ENCODE results near the gene GEN1.

The GEN1 gene

GRCh38 chr2:17753803-17754663, at the start of gene GEN1, which contains the start of gene SMC6:
Gene GEN1 (plus strand): TSS chr2:17754138. CDS start chr2:17759944, 5,806 bp downstream.
Gene SMC6 (minus strand): TSS chr2:17753810. CDS start chr2:17745946, 7,864 bp downstream.
- peaks cover 11% of the 10 kb centered on the region for H3K4me1 ChIP-seq (ENCODE audit: insufficient read depth, low read length)
- peak within 1 kb of the TSS; percentile 96 for H3K9ac ChIP-seq (ENCODE audit: low read depth, low read length)
- no peaks in the 10 kb centered on the region for H3K9me3 ChIP-seq (ENCODE audit: control insufficient read depth, insufficient read depth, low read length)
- H3K36me3 ChIP-seq (ENCODE audit: insufficient read depth, low read length), result no peaks in the 10 kb centered on the region

GRCh38 chr2:17706845-17707244, 47.1 kb upstream of the GEN1 start:
- H3K4me1 ChIP-seq (ENCODE audit: insufficient read depth, low read length), result no peaks in the 10 kb centered on the region
- H3K9me3 ChIP-seq (ENCODE audit: control insufficient read depth, insufficient read depth, low read length), result no peaks in the 10 kb centered on the region
- peaks cover 11% of the 10 kb centered on the region; the same call in 1 of the 2 replicates for H3K36me3 ChIP-seq (ENCODE audit: insufficient read depth, low read length)
- no peak overlapping the region for H3K9ac ChIP-seq (ENCODE audit: low read depth, low read length)

- H3K4me1 ChIP-seq (ENCODE audit: insufficient read depth, low read length), result no peaks in the 10 kb centered on the region
- H3K36me3 ChIP-seq (ENCODE audit: insufficient read depth, low read length), result peaks cover 11% of the 10 kb centered on the region; the same call in 1 of the 2 replicates
- H3K9ac ChIP-seq (ENCODE audit: low read depth, low read length), result no peak overlapping the region
- H3K9me3 ChIP-seq (ENCODE audit: control insufficient read depth, insufficient read depth, low read length), result no peaks in the 10 kb centered on the region
Observed at GRCh38 chr2:17708501-17708900, 45.4 kb upstream of the GEN1 start.

DNA sequence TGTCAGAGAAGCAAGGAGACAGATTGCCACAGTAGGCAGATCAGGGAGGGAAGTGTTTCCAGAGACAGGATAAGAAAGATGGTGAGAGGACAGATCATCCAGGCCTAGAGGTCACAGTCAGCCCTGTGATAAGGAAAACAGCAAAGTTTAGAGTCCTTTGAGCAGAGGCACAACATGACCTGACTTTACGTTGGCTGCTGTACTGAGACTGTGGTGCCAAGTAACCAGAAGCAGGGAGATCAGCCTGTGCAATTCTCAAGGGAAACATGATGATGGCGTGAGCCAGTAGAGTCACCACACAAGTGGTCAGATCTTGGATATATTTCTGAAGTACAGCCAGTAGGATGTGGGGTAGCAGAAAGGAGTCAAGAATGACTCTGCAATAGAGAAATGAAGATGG, 44.0 kb upstream of the GEN1 start:
- Histone ChIP-seq H3K4me1 (ENCODE audit: insufficient read depth, low read length) (no peaks in the 10 kb centered on the region), H3K9ac (ENCODE audit: low read depth, low read length) (no peak overlapping the region), H3K36me3 (ENCODE audit: insufficient read depth, low read length) (peaks cover 11% of the 10 kb centered on the region), H3K9me3 (ENCODE audit: control insufficient read depth, insufficient read depth, low read length) (no peaks in the 10 kb centered on the region)

DNA sequence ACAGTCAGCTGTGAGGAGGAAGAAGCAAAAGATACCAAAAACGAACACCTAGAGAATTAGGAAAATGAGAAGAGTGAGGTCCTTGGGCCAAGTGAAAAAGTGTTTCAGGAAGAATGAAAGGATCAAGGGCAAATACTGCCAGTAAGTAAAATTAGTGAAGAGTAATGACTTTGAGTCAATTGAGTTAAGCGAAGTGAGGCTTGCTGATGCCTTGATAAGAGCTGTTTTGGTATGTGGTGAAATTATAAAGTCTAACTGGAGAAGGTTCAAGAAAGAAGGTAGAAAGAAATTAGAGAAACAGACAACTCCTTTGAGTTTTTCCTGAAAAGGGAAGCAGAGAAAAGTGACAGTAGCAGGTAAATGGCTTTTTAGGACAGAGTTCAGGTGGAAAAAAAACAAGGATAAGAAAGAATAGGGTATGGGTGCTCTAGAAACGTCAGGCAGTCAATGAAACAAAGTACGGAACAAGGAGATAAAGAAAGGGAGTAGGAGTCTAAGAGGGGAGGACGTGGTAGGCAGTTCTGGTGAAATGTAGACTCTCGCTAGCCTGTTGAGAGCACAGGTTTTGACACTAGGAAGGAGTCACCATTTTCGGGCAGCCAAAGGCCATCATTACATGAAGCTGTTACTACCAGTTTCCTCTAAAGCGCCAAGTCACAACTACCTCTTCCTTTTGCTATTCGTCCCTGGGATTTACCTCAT, 43.2 kb upstream of the GEN1 start:
- Histone ChIP-seq H3K9ac (ENCODE audit: low read depth, low read length) (no peak overlapping the region), H3K36me3 (ENCODE audit: insufficient read depth, low read length) (peaks cover 13% of the 10 kb centered on the region), H3K4me1 (ENCODE audit: insufficient read depth, low read length) (no peaks in the 10 kb centered on the region), H3K9me3 (ENCODE audit: control insufficient read depth, insufficient read depth, low read length) (no peaks in the 10 kb centered on the region)

GRCh38 chr2:17713291-17713690, 40.6 kb upstream of the GEN1 start:
- peaks cover 15% of the 10 kb centered on the region for H3K36me3 ChIP-seq (ENCODE audit: insufficient read depth, low read length)

DNA sequence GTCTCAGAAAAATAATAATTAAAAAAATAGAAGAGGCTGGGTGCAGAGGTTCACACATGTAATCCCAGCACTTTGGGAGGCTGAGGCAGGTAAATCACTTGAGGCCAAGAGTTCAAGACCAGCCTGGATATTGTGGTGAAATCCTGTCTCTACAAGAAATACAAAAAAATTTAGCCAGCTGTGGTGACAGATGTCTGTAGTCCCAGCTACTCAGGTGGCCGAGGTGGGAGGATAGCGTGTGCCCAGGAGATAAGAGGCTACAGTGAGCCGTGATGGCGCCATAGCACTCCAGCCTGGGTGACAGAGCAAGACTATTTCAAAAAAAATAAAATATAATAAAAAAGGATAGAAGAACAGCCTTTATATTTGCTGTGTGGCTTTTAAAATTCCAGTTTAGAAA, 36.3 kb upstream of the GEN1 start:
- Histone ChIP-seq H3K9me3 (ENCODE audit: control insufficient read depth, insufficient read depth, low read length) (no peaks in the 10 kb centered on the region), H3K9ac (ENCODE audit: low read depth, low read length) (no peak overlapping the region), H3K36me3 (ENCODE audit: insufficient read depth, low read length) (peaks cover 14% of the 10 kb centered on the region), H3K4me1 (ENCODE audit: insufficient read depth, low read length) (no peaks in the 10 kb centered on the region)

More at GRCh38 chr2:17713291-17713690, 40.6 kb upstream of the GEN1 start:
- no peak overlapping the region for H3K9ac ChIP-seq (ENCODE audit: low read depth, low read length)
- no peaks in the 10 kb centered on the region for H3K4me1 ChIP-seq (ENCODE audit: insufficient read depth, low read length)
- H3K9me3 ChIP-seq (ENCODE audit: control insufficient read depth, insufficient read depth, low read length), result no peaks in the 10 kb centered on the region

GRCh38 chr2:17718689-17719088, 35.2 kb upstream of the GEN1 start:
- Histone ChIP-seq H3K4me1 (ENCODE audit: insufficient read depth, low read length) (no peaks in the 10 kb centered on the region), H3K36me3 (ENCODE audit: insufficient read depth, low read length) (peaks cover 14% of the 10 kb centered on the region), H3K9ac (ENCODE audit: low read depth, low read length) (no peak overlapping the region), H3K9me3 (ENCODE audit: control insufficient read depth, insufficient read depth, low read length) (no peaks in the 10 kb centered on the region)

GRCh38 chr2:17719562-17720371, 34.2 kb upstream of the GEN1 start:
- Histone ChIP-seq H3K36me3 (ENCODE audit: insufficient read depth, low read length) (peaks cover 14% of the 10 kb centered on the region), H3K9ac (ENCODE audit: low read depth, low read length) (no peak overlapping the region), H3K9me3 (ENCODE audit: control insufficient read depth, insufficient read depth, low read length) (no peaks in the 10 kb centered on the region), H3K4me1 (ENCODE audit: insufficient read depth, low read length) (no peaks in the 10 kb centered on the region)

DNA sequence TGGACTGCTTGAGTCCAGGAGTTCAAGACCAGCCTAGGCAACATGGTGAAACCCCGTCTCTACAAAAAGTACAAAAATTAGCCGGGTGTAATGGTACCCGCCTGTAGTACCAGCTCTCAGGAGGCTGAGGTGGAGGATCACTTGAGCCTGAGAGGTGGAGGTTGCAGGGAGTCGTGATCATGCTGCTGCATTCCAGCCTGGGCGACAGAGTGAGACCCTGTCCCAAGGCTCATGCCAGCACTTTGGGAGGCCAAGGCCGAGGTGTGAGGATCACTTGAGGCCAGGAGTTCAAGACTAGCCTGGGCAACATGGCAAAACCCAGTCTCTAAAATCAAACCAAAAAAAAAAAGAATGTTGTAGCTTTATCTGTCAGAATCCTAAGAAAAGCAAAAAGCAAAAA, 25.7 kb upstream of the GEN1 start:
- Histone ChIP-seq H3K36me3 (ENCODE audit: insufficient read depth, low read length) (peaks cover 5% of the 10 kb centered on the region; the same call in 1 of the 2 replicates), H3K9me3 (ENCODE audit: control insufficient read depth, insufficient read depth, low read length) (no peaks in the 10 kb centered on the region), H3K9ac (ENCODE audit: low read depth, low read length) (no peak overlapping the region)

DNA sequence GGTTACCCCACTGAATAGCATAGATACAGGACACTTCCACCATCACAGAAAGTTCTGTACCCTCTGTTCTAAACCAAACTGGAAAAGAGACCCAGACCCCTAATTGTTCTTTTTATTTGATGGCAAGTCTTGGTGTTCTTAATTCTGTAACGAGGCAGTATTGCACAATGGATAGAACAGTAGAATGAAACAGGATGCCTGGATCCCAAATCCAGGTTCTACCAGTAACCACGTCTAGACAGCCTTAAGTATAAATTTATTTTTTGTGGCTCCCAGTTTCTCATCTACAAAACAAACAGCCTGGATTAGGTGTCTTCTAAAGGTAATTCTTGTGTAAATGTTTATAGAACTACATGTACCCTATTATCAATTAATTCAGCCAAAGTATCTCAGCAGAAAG, 24.1 kb upstream of the GEN1 start:
- peaks cover 7% of the 10 kb centered on the region; the same call in 1 of the 2 replicates for H3K4me1 ChIP-seq (ENCODE audit: insufficient read depth, low read length)
- H3K36me3 ChIP-seq (ENCODE audit: insufficient read depth, low read length), result peaks cover 5% of the 10 kb centered on the region; the same call in 1 of the 2 replicates
- H3K9me3 ChIP-seq (ENCODE audit: control insufficient read depth, insufficient read depth, low read length), result no peaks in the 10 kb centered on the region
- no peak overlapping the region for H3K9ac ChIP-seq (ENCODE audit: low read depth, low read length)

More for the DNA sequence above, 25.7 kb upstream of the GEN1 start:
- peaks cover 7% of the 10 kb centered on the region; the same call in 1 of the 2 replicates for H3K4me1 ChIP-seq (ENCODE audit: insufficient read depth, low read length)

- Histone ChIP-seq H3K9me3 (ENCODE audit: control insufficient read depth, insufficient read depth, low read length) (no peaks in the 10 kb centered on the region), H3K36me3 (ENCODE audit: insufficient read depth, low read length) (peaks cover 11% of the 10 kb centered on the region), H3K9ac (ENCODE audit: low read depth, low read length) (no peak overlapping the region), H3K4me1 (ENCODE audit: insufficient read depth, low read length) (peaks cover 7% of the 10 kb centered on the region; the same call in 1 of the 2 replicates)
Observed at GRCh38 chr2:17733599-17733998, 20.3 kb upstream of the GEN1 start.

- no peaks in the 10 kb centered on the region for H3K4me1 ChIP-seq (ENCODE audit: insufficient read depth, low read length)
- peaks cover 16% of the 10 kb centered on the region for H3K36me3 ChIP-seq (ENCODE audit: insufficient read depth, low read length)
Observed at GRCh38 chr2:17735864-17736263, 18.1 kb upstream of the GEN1 start.

DNA sequence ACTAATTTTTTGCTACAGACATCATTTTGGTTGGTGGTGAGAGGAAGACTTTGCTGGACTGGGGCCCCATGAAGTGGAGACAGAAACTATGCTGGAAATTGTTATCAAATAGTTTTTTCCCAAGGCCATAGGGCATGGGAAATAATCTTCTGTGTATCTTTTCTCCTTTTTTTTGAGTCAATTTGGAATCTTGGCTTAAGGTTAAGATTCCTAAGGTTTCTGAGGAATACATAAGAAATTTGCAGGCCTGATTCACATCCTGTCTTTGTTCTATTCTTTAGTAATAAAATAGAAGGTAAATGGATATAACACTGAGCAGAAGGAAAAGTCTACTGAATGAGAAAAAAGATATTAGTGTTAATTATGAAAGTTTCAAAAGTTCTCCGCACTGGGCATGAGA, 16.9 kb upstream of the GEN1 start:
- Histone ChIP-seq H3K9ac (ENCODE audit: low read depth, low read length) (no peak overlapping the region), H3K36me3 (ENCODE audit: insufficient read depth, low read length) (peaks cover 16% of the 10 kb centered on the region), H3K9me3 (ENCODE audit: control insufficient read depth, insufficient read depth, low read length) (no peaks in the 10 kb centered on the region), H3K4me1 (ENCODE audit: insufficient read depth, low read length) (no peaks in the 10 kb centered on the region)

More at GRCh38 chr2:17735864-17736263, 18.1 kb upstream of the GEN1 start:
- H3K9ac ChIP-seq (ENCODE audit: low read depth, low read length), result no peak overlapping the region
- H3K9me3 ChIP-seq (ENCODE audit: control insufficient read depth, insufficient read depth, low read length), result no peaks in the 10 kb centered on the region
